ENCODE data around the gene FHOD1.

The FHOD1 gene

DNA sequence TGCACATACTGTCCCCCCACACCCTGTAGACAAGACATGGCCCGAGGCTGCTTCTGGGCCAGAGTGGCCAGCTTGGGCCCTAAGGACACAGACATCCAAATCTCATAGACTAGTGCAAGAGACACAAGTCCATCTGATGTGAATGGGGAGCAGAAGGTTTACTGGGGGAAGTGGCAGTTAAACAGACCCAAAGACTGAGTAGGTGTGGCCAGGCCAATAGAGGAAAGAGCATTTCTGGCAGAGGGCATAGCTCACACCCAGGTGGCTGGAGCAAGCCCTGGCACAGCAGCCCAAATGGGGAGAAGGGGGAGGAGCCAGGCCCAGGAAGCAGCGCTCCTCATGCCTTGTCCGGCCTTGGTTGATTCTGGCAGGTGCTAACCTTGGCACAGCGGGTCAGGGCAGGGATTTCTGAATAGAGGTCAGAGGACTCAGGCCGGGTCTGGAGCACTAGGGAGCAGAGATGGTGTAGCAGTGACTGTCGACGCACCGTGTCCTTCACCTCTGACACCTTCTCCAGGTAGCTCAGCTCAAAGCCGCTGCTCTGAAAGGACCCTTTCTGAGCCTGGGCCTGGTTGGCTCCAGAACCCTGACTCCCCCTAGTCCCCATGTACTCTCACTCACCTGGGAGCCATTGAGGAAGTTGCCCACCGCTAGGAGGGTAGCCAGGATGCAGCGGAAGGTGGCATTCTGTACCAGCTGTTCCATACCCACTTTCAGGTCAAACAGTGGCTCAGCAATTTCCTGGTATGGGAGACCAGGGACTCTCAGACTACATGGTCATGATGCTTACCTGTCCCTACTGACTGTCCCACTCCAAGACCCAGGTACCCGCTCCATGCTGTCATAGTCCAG is 16.2 kb downstream of the FHOD1 start:
- DNase-seq = no peak

DNA sequence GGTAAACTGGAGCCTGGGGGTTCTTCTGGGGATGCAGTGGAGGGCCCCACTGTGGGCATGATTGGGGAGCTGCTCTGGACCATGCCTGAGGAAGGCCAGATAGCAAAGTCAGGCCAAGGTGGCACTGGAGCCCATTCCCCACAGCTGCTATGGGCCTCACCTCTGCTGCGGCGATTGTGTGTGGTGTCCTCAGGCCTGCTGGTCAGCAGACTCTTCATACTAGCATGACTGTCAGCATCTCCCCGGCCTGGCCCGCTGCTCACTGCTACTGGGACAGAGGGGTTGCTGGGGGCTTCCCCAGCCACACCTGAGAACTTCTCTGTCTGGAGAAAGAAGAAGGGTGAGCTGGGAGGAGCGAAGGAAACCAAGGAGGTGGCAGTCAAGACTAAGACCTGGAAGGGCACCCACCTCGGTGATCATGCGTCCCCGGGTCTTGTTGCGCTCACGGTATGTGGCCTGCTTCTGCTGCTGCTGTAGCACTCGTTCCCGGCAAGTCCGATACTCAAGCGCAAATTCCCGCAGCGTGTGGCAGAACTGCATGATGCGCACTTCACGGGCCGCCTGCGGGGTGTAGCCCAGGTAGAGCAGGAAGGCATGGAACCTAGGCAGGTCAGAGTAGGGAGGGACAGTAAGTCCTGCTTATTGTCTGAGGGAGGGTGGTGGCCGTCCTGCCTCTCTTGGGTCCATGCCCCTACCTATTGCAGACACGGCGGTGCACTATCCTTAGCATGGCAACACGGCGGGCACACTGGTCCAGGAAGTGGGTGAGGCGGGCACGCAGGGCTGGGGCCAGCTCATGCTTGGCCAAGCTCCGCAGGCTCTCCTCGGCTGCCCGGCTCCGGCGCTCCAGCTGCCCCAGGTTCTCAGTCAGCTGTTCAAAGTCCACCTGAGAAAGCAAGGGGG is 17.1 kb downstream of the FHOD1 start:
- no peak for DNase-seq

DNA sequence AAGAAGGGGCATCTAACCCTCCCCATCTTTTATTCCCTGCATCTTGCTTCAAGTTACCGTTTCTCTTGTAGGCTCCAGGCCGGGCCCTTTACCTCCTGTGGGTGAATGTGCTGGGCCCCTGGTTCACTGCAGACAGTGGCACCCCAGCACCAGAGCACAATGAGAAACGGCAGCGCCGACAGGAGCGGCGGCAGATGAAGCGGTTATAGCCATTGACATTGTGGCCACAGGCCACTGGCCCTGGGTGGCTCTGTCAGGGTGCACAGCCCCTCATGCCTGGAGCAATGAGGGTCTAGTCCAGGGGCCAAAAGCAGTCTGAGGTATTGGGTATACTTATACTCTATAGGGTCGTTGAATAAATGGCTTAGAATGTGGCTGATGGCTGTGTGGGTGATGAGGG is 18.4 kb downstream of the FHOD1 start:
- DNase-seq = no peak

DNA sequence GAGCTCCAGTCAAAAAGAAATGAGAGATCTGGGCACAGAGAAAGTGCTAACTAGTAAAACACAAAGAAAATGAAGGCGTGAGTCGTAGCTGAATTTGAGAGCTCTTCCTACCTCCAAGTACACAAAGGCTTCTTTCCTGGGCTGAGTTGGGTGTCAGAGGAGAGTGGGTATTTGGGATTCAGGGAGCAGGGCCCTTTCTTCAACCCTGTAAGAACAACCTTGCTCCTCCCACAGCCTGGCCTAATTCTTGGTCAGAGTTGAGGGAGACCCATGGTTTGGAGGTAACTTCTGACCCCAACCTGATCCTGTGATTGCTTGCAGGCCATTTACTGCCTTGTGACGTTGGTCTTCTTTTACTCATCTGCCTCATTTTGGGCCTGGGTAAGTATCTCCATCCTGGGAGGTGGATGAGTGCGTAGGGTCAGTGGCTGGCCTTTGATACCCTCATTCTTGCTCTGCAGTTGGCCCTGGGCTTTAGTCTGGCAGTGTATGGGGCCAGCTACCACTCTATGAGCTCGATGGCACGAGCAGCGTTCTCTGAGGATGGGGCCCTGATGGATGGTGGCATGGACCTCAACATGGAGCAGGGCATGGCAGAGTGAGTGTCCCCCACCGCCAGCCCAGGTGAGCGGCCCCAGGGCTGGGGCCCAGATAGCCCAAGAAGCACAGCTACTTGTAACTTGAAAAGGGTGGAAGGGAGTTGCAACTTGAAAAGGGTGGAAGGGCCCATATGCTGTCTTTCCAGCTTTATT is 19.1 kb downstream of the FHOD1 start:
- no peak for DNase-seq

DNA sequence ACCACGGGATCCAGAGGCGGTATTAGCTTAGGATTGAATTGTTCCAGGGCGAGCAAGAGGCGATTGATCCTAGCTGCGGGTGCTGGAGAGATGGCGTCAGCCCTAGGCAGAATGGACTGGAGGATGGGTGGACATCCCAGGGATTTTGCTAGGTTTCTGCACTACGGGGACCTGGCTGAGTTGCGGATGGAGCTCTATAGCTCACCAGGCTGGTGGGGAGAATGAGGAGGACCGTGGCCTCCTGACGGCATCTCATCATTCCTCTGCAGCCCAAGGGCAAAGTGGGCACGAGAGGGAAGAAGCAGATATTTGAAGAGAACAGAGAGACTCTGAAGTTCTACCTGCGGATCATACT is 19.7 kb downstream of the FHOD1 start:
- no peak for DNase-seq

DNA sequence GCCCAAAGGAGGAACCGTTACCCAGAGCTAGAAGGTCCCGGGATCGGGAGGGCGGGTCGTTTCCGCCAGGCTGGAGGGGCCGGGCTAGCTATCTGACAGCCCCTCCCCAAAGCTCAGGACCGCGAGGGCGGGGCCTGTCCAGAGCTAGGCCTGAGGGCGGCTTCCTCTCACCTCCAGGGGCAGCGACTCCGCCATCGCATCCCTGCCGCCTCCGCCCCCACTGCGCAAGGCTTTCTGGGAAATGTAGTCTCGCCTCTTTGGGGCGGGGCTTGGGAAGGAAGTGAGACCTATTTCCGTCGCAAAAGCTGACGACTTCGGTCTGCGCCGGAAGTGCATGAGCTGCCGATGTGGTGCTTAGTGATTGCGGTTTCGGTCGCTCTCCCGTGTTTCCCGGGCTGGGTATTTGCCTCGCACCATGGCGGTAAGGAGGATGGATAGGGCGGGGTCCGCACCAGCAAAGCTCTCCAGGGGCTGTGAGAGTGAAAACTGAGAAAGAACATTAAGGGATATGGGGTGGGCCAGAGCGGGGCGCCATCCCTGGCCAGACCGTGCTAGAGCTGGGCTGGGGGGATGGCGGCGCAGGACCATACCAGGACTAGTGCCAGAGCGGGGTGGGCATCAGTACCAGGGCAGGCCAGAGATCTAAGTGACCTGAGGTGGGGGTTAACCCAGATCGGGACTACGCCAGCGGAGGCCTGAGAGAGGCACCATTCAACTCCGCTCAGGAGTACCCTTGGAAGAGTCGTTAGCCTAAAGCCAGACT is 20.3 kb downstream of the FHOD1 start, which contains the start of gene TMEM208:
Gene TMEM208 (plus strand): TSS at position 327 of the 763 bp plus-strand sequence. CDS start 89 bp downstream, at position 416.
- DNase-seq = peak; percentile 98

DNA sequence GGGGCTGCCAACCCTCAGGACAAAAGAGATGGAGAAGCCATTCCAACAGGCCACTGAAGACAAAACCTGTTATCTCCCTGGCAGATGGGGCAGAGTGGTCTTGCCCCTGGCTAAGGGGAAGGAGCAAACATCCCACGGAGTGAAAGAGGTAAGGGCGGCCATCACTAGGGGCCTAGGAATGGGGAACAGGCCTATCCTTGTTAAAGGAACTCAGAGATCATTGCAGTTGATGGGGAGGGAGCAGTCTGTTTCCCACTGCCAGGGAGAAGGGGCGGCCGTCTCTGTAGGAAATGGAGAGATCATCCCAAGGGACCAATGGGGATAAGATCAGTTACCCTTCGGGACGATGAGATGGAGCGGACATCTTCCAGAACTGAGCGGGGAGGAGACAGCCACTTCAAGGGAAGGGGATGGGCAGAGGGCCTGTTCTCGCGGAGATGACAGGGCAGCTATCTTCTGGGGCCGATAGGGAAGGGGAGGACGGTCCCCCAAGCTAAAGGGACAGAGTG is 20.9 kb downstream of the FHOD1 start:
- no peak for DNase-seq

DNA sequence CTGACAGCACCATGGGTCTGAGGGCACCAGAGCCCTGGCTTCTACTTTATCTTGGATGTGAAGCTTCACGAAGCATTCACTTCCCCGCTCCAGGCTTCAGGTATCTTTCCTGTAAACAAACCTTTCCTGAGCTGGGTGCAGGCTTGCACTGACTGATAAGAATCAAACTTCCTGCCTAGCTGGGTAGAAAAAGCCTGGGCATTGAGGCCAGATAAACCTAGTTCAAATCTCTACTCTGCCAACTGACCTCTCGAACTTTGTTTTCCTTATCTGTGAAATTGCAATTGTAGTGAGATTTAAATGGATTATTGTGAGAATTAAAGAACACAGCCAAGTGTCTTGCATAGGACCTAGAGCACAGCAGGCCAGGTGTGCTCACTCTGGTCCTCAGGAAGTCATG is 23.3 kb downstream of the FHOD1 start:
- no peak for DNase-seq

DNA sequence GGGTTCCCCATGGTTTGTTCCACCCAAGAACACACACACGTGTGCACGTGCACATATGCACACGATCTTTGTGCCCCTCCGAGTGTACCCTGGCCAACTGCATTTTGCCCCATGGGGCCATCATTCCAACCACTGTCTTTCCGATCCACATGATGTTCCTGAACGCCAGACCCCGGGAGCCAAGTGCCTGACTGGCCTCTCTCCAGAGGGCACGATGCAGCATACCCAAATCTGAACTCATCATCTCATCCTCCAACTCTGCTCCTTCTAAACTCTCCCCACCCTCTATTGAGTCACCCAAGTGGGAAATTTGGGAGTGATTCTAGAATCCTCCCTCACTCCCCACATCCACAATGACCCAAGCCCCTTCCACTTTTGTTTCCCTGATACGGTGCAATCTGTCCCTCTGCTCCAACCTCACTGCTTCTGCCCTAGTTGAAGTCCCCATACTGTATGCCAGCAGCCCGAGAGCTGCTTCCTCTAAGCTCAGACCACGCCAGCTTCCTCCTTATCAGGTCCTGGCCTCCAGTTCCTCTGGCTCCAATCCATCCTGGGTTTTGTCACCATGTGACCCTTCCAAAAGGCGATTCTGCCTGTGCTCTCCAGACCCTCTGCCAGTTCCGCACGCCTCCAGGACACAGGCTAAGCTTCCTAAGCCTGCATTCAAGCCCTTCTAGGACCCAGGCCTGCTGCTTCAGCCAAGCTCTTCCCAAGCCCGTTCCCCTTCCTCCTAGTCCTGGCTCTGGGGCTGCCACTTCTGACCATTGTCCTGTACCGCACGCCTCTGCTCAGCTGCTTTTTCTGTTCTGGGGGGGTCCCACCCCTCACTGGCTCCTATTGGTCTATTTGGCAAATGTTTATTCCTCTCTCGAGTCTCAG is 30.4 kb downstream of the FHOD1 start:
- no peak for DNase-seq

DNA sequence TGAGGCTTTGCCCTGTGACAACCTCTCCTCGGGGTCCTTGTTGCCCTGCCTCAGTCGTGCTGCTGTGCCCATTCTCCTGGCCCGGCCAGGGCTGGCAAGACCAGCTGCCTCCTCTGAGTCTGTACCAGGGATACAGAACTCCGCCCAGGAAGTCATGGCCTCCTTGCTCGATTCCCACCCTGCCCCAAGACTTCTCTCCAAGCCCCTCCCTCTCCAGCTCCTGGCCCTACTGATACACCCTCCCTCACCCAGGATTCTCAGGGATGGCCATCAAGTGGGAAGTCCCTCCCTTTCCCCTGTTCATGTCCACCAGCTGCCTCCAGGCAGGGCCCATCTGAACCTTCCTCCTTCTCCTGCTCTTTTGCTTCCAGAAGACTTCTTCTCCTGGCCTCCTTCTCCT is 31.6 kb downstream of the FHOD1 start:
- DNase-seq = no peak

DNA sequence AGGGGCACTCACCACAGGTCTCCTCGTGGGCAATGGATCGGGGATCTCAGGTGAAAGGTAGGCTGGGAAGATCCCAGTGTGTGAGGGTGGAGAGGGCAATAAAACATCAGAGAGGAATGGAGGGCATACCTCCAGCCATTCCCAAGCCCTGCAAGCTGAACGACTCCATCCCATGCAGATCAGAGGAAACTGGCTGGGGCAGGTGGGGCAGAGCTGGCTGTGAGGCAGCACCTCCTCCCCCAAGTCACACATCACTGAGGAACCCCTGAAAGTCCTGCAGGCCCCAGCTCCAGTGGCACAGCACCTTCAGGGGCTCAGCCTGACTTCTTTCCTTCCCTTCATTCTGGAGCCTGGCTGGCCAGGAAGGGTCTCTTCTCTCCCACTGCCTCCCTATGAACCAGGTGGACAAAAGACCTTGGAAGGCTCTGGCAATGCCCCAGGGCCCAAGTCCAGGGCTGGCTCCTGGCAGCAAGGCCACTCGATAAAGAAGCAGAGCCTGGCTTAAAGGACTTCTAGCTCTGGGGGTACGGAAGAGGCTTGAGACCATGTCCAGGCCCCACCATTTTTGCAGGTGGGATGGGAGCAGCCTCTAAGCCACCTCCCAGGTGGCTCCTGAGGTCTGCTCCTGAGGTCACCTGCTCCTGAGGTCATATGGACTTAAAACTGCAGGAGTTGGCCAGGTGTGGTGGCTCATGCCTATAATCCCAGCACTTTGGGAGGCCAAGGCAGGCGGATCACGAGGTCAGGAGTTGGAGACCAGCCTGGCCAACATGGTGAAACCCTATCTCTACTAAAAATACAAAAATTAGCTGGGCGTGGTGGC is 33.9 kb downstream of the FHOD1 start:
- no peak for DNase-seq

DNA sequence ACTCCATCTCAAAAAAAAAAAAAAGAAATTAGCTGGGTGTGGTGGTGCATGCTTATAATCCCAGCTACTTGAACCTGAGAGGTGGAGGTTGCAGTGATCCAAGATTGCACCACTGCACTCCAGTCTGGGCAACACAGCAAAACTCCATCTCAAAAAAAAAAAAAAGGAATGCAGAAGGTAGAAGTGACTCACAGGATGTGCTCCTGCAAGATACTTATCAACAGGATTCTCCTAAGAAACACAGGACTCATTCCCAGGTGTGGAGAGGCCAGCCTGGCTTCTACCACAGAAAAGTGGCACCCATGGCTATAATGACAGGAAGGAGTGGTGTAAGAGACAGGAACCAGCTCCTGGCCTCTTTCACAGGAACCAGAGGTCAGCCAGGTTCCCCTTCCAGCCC is 34.5 kb downstream of the FHOD1 start:
- no peak for DNase-seq

DNA sequence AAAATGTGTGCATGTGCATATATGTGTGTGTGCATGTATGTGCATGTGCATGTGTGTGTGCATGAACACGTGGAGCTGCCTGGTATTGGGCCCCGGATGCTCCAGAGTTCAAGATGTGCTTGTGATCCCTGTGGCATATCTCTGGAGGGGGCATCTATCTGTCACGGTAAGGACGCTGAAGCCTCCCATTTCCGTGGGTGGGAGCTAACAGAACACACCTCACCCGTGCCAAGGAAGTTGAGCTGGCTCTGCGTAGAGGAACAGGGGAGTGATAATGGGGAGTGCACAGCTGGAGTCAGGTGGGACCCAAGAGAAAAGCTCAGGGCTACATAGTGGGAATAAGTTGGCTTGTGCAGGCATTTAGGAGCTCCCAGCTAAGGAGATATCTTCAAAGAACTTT is 35.6 kb downstream of the FHOD1 start:
- no peak for DNase-seq

DNA sequence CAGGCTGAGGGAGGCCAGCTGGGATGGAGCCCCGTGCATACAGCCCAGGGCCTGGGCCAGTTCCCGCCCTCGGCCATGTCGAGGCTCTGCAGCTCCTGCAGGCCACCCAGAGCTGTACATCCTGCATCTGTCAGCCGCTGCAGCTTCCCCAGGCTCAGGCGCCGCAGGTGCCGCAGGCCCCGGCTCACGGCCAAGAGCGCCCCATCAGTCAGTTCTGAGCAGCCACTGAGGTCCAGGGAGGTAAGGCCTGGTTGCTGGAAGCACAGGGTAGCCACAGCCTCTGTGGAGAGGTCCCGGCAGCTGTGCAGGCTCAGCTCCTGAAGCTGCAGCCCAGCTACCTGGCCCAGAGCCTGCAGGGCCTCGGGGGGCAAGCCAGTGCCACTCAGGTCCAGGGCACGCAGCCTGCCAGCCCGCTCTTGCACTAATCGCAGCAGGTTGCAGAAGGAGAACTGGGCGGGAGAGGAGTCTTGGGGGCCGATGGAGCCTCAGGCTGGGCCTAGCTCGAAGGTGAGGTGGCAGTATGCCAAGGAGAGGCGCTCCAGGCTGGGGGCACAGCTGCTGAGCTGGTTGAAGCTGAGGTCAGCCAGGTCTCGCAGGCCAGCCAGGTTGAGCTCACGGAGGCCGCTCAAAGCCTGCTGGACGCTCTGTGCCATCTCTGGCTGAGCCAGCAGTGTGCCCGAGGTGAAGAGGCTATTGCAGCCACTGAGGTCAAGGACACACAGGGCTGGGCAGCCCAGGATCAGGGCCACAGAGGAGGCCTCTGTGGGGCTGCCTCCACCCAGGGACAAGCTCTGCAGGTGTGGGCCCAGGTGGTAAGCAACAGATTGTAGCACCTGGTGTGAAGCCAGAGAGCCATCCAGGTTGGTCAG is 37.0 kb downstream of the FHOD1 start:
- DNase-seq = no peak

DNA sequence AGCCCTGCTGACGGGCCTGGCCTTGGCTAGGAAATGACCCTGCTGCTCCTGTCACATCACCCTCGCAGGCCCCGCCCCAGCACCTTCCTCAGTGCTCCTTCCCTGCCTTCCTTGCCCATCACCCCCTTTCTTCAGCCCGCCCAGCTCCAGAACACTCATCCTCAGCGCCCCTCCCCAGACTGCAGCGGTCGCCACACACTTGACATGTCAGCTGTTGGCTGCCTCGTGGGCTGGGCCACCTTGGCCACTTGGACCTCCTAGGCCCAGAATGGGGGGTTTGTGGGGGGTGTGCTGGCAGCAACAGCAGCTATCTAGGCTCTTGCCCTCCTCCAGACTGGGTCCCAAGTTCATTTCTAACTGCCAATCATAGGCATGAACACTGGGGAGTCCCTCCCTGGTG is 37.7 kb downstream of the FHOD1 start:
- no peak for DNase-seq

DNA sequence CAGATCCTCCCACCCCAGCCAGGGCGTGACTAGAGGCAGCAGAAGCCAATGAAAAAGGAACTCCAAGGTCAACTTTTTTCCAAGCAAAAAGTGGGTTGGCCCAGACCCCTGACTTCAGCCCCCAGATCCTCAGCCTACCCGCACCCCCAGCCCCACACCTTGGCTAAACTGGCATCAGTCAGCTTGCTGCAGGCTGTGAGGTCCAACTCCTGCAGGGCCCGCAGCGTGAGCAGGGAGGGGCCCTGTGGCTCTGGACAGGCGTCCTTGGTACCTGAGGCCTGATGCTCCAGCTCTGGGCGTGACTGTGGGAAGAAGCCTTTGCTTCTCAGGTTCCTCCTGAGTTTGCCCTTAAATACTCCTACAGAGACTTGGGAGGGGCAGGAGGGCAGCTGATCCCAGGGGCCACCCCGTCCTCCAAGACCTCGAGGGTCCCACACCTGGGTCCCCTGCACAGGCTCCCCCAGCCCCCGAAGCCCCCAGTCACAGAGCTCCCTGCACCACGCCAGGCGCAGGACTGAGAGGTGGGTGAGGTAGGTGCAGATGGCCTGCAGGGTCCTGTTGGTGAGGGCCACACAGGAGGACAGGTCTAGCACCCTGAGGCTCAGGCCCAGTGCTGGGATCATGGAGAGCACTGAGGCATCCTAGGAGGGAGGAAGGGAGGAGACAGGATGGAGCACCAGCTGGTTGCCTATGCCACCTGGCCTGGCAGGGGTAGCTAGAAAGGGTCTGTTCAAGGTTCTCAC is 39.0 kb downstream of the FHOD1 start:
- DNase-seq = no peak

DNA sequence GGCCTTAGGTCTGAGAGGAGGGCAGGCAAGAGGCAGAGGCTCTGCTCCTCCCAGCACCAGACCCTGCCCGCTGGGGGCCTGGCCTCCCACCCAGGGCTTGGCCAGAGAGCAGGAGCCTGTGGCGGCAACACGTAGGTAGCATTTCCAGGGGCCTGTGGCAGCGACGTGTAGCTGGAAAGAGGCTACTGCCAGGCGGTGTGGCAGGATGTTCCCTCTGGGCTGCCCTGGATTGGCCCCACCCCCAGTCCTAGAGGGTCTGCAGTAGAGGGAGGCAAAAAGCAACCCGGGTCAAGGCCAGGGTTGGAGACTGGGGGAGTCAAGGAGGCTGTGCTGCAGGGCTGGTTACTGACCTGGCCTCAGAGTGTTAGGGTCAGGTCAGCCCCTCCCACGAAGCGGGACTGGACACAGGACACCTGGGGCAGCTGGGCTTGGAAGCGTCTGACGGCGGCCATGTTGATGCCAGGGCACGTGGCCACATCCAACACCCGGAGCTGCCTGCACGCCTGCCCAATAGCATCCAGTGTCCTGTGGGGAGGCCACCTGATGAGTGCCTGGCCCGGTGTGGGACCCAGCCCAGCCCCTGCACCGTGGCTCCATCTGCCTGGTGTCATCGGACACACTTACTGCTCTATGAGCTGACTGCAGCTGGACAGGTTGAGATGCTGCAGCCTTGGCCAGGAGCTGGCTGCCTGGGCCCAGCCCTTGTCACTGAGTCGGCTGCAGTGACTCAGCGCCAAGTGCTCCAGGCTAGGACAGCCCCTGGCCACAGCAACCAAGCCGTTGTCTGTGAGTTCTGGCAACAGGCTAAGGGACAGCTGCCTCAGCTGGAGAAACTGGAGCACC is 39.8 kb downstream of the FHOD1 start:
- no peak for DNase-seq

DNA sequence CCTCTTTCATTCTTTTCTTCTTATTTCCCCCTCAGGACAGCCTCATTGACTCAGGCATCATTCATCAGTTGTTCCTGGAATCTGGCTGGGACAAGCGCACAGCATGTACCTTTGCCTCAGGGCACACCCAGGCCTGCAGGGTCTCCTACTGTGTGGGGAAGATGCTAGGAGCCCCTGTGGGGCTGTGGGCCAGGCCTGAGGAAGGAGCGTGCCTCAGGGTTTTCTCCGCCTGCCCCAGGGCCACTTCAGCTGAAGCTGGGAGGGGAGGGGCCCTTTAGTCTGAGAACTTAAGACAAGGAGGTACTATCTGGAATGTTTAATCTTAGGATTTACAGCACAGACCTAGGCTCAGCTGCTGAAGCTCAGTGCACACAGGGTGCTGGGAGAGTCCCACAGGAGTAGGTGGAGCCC is 40.4 kb downstream of the FHOD1 start:
- DNase-seq = no peak

Data from CD4-positive, alpha-beta T cell treated with Interleukin-4 for 1 hour (primary cell).